Stimulated activated CD4-positive, alpha-beta T cell treated with anti-CD3 and anti-CD28 coated beads, Interleukin-15, amount 100 ng/mL, for 1 hour (primary cell): ENCODE results near the gene HLA-G.

Source experiments
- DNase-seq, 2 donors: peaks; one replicate each; pipeline ENCODE4 v3.0.0-alpha.2; 2020; ENCODE audit warnings: low read depth in 1 of 2, low spot score in 1 of 2

Gene HLA-G

DNA sequence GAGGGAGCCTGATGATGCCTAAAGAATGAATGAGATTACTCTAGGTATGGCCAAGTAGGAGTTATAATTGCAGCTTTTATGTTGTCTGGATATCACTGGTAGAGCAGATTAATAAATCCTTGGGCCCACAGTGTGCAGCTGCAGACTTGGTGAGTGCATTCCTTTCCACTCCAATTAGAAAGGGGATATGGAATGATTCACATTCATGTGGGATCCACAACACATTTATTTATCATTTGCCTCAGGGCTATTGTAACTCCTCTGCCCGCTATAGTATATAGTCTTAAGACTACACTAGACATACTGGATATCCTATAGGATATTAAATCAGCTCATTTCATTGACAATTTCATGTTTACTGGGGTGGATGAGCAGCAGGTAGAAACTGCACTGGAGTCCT, 11.6 kb upstream of the HLA-G start:
- DNase-seq = no peak

DNA sequence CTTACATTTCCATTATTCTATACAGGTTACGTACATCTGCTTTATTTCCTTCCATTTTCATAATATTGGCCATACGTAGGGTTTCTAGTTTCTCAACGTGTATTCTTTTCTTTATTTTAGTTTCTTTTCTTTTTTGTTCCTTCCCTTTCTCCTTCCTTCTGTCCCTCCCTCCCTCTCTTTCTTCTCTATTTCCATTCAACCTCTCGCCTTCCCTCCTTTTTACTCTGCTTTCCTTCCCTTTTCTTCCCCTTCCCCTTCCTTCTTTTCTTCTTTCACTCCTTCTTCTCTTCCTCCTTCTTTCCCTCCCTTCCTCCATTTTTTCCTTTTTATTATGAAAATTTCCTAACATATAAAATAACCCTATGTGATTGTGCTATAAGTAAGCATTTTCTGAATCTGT, 8.7 kb upstream of the HLA-G start:
- DNase-seq = no peak

DNA sequence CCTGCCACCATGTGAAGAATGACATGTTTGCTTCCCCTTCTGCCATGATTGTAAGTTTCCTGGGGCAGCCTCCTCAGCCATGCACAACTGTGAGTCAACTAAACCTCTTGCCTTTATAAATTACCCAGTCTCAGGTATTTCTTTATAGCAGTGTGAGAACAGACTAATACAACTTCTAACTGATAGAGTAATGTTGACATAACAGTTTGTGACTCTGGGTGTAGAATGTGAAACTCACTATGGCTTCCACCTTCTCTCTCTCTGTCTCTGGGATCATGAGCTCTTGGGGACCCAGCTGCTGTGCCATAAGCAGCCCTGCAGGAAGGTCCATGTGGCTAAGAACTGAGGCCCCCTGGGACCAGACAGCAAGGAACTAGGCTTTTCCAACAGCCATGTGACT, 3.5 kb upstream of the HLA-G start:
- DNase-seq = no peak

DNA sequence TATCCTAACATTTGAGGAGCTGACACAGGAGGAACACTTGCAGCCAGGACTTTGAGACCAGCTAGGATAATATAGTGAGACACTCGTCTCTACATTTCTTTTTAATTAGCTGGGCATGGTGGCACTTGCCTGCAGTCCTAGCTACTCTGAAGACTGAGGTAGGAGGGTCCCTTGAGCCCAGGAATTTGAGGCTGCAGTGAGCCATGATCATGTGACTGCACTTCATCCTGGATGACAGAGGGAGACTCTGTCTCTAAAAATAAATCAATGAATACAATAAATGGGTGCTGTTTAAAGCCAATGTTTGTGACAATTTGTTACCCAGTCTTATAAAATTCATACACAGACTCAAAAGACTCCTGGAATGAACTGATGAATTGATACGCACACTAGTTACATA, 1.8 kb upstream of the HLA-G start:
- no peak for DNase-seq

DNA sequence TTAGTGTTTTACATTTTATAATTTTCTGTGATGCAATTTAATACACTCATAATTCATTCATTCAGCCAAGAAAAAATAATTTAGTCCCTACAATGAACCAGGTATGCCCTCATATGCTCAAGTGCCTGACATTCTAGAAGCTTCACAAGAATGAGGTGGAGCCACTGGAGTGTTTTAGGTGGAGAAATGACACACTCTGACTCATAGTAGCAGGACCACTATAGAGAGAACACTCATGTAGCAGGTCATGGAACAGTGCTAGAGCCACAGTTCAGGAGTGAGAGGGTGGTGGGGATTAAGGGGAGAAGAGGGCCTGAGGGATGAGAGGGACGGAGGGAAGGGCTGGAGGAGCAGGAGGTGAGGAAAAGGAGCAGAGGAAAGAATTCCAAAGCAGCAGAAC, 1.4 kb upstream of the HLA-G start:
- no peak for DNase-seq

DNA sequence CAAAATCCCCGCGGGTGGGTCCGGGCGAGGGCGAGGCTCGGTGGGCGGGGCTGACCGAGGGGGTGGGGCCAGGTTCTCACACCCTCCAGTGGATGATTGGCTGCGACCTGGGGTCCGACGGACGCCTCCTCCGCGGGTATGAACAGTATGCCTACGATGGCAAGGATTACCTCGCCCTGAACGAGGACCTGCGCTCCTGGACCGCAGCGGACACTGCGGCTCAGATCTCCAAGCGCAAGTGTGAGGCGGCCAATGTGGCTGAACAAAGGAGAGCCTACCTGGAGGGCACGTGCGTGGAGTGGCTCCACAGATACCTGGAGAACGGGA, 809 bp downstream of the HLA-G start:
- DNase-seq = peak in 1 of 2 donors; percentile 13

DNA sequence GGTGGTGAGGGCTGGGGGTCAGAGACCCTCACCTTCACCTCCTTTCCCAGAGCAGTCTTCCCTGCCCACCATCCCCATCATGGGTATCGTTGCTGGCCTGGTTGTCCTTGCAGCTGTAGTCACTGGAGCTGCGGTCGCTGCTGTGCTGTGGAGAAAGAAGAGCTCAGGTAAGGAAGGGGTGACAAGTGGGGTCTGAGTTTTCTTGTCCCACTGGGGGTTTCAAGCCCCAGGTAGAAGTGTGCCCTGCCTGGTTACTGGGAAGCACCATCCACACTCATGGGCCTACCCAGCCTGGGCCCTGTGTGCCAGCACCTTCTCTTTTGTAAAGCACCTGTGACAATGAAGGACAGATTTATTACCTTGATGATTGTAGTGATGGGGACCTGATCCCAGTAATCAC, 2.1 kb downstream of the HLA-G start:
- no peak for DNase-seq

DNA sequence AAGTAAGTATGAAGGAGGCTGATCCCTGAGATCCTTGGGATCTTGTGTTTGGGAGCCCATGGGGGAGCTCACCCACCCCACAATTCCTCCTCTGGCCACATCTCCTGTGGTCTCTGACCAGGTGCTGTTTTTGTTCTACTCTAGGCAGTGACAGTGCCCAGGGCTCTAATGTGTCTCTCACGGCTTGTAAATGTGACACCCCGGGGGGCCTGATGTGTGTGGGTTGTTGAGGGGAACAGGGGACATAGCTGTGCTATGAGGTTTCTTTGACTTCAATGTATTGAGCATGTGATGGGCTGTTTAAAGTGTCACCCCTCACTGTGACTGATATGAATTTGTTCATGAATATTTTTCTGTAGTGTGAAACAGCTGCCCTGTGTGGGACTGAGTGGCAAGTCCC, 2.8 kb downstream of the HLA-G start:
- DNase-seq = no peak

DNA sequence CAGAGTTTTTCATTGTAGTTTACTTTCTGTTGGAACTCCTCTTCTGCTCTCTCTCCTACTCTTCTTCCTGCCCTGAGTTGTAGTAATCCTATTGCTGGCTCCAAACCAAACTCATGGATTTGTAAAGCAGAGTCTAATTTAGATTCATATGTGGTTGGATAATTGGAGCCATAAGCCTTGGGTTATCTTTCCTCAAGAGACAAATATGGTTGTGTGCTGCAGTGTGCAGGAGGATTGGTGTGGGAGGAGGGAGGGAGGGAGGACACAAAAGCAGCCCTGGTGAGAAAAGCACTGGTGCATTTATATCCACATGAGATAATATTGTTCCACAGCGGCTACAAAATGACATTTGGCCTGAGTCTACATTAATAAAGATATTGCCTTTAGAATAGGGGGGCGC, 4.2 kb downstream of the HLA-G start:
- DNase-seq = no peak

DNA sequence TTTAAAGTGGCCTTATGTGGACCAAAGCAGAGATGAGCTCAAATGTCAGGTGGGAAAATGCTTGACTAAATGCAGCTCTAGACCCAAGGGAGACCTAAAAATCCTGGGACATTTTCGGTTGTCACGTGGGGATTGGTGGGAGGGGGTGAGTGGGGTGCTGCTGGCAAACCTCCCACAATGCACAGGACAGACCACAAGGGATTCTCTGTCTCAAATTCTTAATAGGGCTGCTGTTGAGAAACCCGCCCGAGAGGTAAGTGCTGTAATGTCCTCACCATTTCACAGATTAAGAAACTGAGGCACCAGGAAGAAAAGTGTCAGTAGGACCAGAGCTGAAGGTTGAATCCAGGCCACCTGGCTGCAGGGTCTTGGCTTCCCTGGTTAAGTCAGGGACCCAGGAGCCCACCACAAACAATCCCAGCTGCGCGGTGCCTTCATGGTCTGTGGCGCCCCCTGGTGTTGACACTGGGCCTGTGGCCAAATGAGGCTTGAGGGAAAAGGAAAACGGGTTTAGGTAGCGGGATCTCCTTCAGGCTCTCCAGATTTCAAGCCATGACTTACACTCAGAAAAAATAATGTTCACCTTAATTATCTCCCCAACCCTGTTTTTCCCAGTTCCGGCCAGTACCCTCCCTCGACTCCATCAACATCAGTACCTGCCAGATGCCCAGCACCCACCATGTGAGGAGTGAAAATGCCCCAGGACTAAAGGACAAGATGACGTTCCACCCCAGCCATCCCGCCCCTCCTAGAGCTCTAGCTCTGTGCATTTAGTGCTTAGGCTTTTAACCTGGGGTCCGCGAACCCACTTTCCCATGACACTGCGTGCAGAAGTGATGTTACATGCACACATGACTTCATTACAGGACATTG, 7.2 kb downstream of the HLA-G start:
- peak; percentile 23 to 41 for DNase-seq

- DNase-seq = no peak
Measured at GRCh38 chr6:29839917-29840316, 12.3 kb downstream of the HLA-G start.

DNA sequence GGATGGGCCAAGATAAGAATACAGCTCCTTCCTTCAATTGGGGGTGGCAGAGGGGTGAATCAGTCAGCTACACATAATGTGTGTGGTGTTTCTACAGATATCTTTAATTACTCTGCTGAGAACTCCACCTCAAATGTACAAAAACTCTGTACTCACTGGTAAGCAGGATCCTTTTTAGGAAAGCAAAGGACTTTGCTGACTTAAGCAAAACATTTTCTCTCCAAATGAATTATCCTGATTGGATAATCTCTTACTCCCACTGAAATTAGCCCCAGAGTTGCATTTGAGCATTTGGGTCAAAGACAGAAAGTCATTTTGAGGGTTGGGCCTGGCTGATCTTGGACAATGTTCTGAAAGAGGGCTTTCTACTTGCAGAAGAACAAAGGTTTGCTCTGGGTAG, 13.4 kb downstream of the HLA-G start:
- no peak for DNase-seq

GRCh38 chr6:29845405-29846006, 17.9 kb downstream of the HLA-G start:
- peak in 1 of 2 donors; percentile 16 for DNase-seq

DNA sequence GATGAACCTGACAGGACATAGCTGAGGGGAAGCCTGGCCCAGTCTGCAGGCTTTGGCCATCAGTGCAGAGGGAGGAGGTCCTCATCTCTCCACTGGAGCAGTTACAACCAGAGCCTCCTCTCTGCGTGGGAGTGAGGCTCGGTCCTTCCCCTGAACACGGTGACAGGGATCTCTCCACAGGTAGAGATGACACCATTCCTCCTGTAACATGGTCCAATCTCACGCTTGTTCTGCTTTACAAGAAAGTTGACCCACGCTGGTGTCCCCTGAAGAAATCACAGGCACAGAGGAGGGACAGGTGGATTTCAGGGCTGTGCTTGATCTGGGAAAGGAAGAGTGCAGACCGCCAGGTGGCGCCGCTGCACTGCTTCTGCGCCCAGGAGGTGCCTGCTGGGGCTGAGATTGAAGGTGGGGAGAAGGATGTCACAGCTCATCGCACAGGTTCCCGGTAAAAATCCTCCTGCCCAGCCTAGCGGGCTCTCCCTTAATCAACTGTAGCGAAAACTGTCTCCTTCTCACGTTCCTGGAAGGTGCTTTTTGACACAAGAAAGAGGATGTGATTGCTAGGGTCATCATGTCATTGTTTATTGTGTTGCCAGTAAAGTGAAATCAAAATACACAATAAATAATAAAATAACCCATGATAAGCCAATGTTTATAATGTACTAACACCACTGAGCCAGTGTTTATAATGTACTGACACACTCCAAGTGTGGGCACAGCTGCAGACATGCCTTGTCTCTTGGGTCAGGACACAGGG, 20.4 kb downstream of the HLA-G start:
- peak; percentile 75 to 78 for DNase-seq

- no peak for DNase-seq
Measured at GRCh38 chr6:29850011-29850553, 22.5 kb downstream of the HLA-G start.

GRCh38 chr6:29851190-29851589, 23.6 kb downstream of the HLA-G start:
- DNase-seq = no peak

DNA sequence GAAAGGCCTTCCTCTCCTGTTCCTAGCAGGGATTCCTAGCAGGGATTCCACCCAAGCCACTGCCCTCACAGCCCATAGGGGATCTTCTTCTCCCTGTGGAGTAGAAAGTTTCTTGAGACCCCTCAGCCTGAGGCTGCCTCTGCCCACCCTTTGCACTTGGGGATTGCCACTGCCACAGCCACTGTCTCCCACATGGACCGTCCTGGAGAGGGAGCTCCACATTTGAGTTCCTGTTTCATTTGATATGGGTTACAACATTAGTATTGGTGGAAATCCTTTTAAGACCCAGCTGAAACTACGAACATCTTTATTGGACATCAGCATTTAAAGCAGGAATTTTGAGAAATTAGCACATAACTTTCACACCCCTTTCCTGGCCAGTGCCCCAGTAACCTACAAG, 25.6 kb downstream of the HLA-G start:
- no peak for DNase-seq

- no peak for DNase-seq
Measured at GRCh38 chr6:29858006-29858405, 30.4 kb downstream of the HLA-G start.

GRCh38 chr6:29861521-29862255, 34.1 kb downstream of the HLA-G start:
- no peak for DNase-seq

DNA sequence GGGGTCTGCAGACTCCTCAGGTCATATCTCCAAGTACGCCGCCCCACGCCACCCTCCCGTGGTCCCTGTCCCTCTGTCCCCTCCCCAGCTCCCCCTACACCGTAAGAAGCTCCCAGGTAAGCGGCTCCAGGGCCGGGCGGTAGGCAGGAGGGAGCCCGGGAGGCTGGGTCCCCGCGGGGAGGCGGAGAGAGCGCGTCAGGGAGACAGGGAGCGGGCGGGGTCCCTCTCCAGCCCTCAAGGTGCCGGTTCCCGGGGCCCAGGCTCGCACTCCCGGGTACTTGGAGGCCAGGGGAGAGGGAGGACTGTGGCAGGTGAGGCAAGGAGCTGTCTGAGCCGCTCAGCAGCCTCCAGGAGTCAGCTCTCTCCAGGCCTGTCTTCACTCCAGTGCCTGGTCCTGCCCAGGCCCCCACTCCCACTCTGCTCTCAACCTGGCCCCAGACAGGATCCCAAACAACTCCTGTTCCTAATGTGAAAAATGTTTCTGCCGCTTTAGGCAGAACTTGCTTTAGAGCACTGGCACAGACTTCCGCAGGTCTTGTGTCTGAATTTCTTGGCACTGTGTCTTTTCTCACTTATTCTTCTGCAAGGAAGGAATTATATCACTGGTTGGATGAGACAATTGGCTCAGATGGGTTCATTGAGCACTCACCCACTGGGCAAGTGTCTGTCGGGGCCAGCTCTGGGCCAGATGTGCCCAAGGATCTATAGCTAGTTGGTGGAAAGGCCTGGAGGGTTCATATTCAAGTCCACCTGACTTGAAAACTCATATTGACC, 36.6 kb downstream of the HLA-G start:
- no peak for DNase-seq

- no peak for DNase-seq
Measured at GRCh38 chr6:29865631-29866030, 38.0 kb downstream of the HLA-G start.
